Activated naive CD4-positive, alpha-beta T cell treated with Interleukin-2 at 50 U/mL for 16 hours (primary cell): ENCODE measurements around the gene MCM6.
A peak's percentile ranks its signal among the peaks of the same experiment; 100 is the strongest.

Source experiments
- DNase-seq: peaks from one replicate; pipeline ENCODE4 v3.0.0-alpha.2; 2020

MCM6 gene

GRCh38 chr2:135862718-135863117, 13.5 kb downstream of the MCM6 start:
- no peak for DNase-seq

- no peak for DNase-seq
Observed at GRCh38 chr2:135853401-135853800, 22.8 kb downstream of the MCM6 start.

- no peak for DNase-seq
Observed at GRCh38 chr2:135851858-135852257, 24.4 kb downstream of the MCM6 start.

- DNase-seq, result no peak
Observed at GRCh38 chr2:135850892-135851668, 25.2 kb downstream of the MCM6 start.

- DNase-seq, result no peak
Observed at GRCh38 chr2:135849087-135849486, 27.2 kb downstream of the MCM6 start.

GRCh38 chr2:135845997-135846396, 30.2 kb downstream of the MCM6 start:
- DNase-seq, result no peak

GRCh38 chr2:135845257-135845656, 31.0 kb downstream of the MCM6 start:
- no peak for DNase-seq

- DNase-seq, result no peak
Observed at GRCh38 chr2:135844301-135844895, 31.8 kb downstream of the MCM6 start.

GRCh38 chr2:135843671-135844070, 32.6 kb downstream of the MCM6 start:
- DNase-seq, result no peak

- no peak for DNase-seq
Observed at GRCh38 chr2:135840601-135841000, 35.6 kb downstream of the MCM6 start.

GRCh38 chr2:135839713-135840112, 36.5 kb downstream of the MCM6 start:
- DNase-seq, result no peak

- DNase-seq, result no peak
Observed at GRCh38 chr2:135838502-135838901, 37.7 kb downstream of the MCM6 start.

GRCh38 chr2:135836596-135837270, 39.5 kb downstream of the MCM6 start, which contains the start of gene LCT:
TSS of gene LCT (minus strand) at chr2:135837184. CDS start at chr2:135837169, 15 bp downstream.
- no peak for DNase-seq

- DNase-seq, result no peak
Observed at GRCh38 chr2:135832891-135833290, 43.4 kb downstream of the MCM6 start.

- no peak for DNase-seq
Observed at GRCh38 chr2:135831180-135831812, 44.9 kb downstream of the MCM6 start.

- DNase-seq, result no peak
Observed at GRCh38 chr2:135829378-135830135, 46.7 kb downstream of the MCM6 start.

GRCh38 chr2:135826544-135826943, 49.7 kb downstream of the MCM6 start:
- DNase-seq, result no peak

- no peak for DNase-seq
Observed at GRCh38 chr2:135825550-135826176, 50.6 kb downstream of the MCM6 start.

- DNase-seq, result no peak
Observed at GRCh38 chr2:135825131-135825530, 51.1 kb downstream of the MCM6 start.

GRCh38 chr2:135822855-135823254, 53.4 kb downstream of the MCM6 start:
- no peak for DNase-seq

GRCh38 chr2:135821190-135821589, 55.1 kb downstream of the MCM6 start:
- DNase-seq, result no peak

GRCh38 chr2:135820003-135820618, 56.1 kb downstream of the MCM6 start:
- DNase-seq, result peak; percentile 81
